Sigmoid colon (tissue), 7 donors: ENCODE measurements around the gene AUTS2. TPM values are rescaled to one million over a fixed set of nuclear protein-coding genes. Genes with fewer than 3 reads are reported as not detected.

ENCODE experiments used
- DNase-seq: peaks from one replicate; pipeline ENCODE4 v3.0.0-alpha.2; 2019
- H3K27ac ChIP-seq, 4 donors: fragments of 200-600 bp; sonication (generic); one replicate each; pipeline ENCODE4 v1.5.1; 2016 to 2019; ENCODE audit warnings: mild to moderate bottlenecking in 1 of 4
- H3K27me3 ChIP-seq, 3 donors: fragments of 200-600 bp; sonication (generic); one replicate each; pipeline ENCODE4 v1.5.1; 2019; ENCODE audit warnings: mild to moderate bottlenecking in 1 of 3
- H3K36me3 ChIP-seq, 4 donors: fragments of 200-600 bp; sonication (generic); one replicate each; pipeline ENCODE4 v1.5.1; 2016 to 2019
- H3K4me1 ChIP-seq, 4 donors: fragments of 200-600 bp; sonication (generic); one replicate each; pipeline ENCODE4 v1.5.1; 2017 to 2019
- H3K4me3 ChIP-seq, 4 donors: fragments of 200-600 bp; sonication (generic); one replicate each; pipeline ENCODE4 v1.5.1; 2017 to 2019; ENCODE audit warnings: mild to moderate bottlenecking in 2 of 4, moderate library complexity in 1 of 4
- H3K9me3 ChIP-seq, 4 donors: fragments of 200-600 bp in 3 of 4; sonication (generic) in 3 of 4; one replicate each; pipeline versions ENCODE4 v1.5.1 to v1.6.1; 2013 to 2019
- EP300 ChIP-seq, 4 donors: sonication (generic); formaldehyde crosslinking; IDR thresholded peaks; one replicate each; pipeline ENCODE4 v1.6.1; 2017; ENCODE audit warnings: antibody characterized with exemption in 4 of 4
- POLR2A ChIP-seq, 2 donors: fragments of 450-650 bp; IDR thresholded peaks; one replicate each; pipeline ENCODE4 v1.6.1; 2016; ENCODE audit warnings: antibody characterized with exemption in 2 of 2, mild to moderate bottlenecking in 2 of 2, moderate library complexity in 2 of 2
- POLR2AphosphoS5 ChIP-seq, 4 donors: sonication (generic); formaldehyde crosslinking; IDR thresholded peaks; one replicate each; pipeline ENCODE4 v1.6.1; 2017; ENCODE audit warnings: antibody characterized with exemption in 4 of 4
- WGBS, 2 donors: extraction: QIAGEN DNeasy Blood & Tissue Kit; methylation state at CpG; one replicate each; pipeline ENCODE4 v1.1.7; 2013; 5-methylcytosine and 5-hydroxymethylcytosine counted together
- intact Hi-C: fragments of 100-400 bp; cut with DNase I; formaldehyde crosslinking; loops from one replicate; pipeline ENCODE4 v1.15.1; 2023
- polyA plus RNA-seq, 3 donors: library from polyadenylated mRNA; stranded (reverse); fragments of 200-250 nt; gene quantifications; one replicate each; pipeline ENCODE4 v1.2.3, GENCODE V29; 2013
- total RNA-seq, 4 donors: library from RNA; depleted of rRNA; stranded (reverse); fragments of >200 nt; gene quantifications; one replicate each; pipeline ENCODE4 v1.1.0, GENCODE V29; 2016
- TF ChIP-seq, protein P1 (sequence below), 4 experiments: fragments of 450-650 bp in 3 of 4; fragments of 200-600 bp in 1 of 4; IDR thresholded peaks; one replicate each; pipeline ENCODE4 v1.5.1; 2016 to 2019; ENCODE audit warnings: antibody characterized with exemption in 4 of 4, mild to moderate bottlenecking in 3 of 4, moderate library complexity in 2 of 4
- donor health status: healthy with polysubstance abuse.
- donor health status: Bipolar disorder and iron deficiency.
- donor health status: healthy.

AUTS2 gene
- total and polyA plus RNA-seq, 7 donors: 3.6 to 55.7 (median 25.5) TPM

DNA sequence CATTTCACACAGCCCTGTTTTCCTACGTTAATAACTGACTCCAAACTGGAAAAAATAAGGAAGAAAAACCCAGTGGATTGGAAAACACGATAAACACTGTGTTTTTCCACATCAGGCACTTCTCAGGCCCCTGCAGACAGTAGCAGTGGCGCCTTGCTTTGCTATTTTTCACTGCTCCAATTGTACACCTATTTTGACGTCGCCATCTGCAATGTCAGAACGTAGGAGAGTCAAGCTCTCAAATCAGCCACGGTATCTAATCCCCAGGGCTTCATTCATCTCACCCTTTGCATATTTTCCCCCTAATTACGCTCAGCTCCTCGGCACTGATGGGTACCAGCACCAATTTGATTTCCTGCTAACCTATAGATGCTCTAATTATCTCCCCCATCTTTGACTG is 1195.5 kb downstream of the AUTS2 start:
- TF ChIP-seq EP300 (IDR thresholded peaks at IDR 0.05) (no peak), POLR2AphosphoS5 (IDR thresholded peaks at IDR 0.05) (no peak), POLR2A (IDR thresholded peaks at IDR 0.05) (no peak)
- TF ChIP-seq, protein P1, sequence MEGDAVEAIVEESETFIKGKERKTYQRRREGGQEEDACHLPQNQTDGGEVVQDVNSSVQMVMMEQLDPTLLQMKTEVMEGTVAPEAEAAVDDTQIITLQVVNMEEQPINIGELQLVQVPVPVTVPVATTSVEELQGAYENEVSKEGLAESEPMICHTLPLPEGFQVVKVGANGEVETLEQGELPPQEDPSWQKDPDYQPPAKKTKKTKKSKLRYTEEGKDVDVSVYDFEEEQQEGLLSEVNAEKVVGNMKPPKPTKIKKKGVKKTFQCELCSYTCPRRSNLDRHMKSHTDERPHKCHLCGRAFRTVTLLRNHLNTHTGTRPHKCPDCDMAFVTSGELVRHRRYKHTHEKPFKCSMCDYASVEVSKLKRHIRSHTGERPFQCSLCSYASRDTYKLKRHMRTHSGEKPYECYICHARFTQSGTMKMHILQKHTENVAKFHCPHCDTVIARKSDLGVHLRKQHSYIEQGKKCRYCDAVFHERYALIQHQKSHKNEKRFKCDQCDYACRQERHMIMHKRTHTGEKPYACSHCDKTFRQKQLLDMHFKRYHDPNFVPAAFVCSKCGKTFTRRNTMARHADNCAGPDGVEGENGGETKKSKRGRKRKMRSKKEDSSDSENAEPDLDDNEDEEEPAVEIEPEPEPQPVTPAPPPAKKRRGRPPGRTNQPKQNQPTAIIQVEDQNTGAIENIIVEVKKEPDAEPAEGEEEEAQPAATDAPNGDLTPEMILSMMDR (IDR thresholded peaks at IDR 0.05): no peak
- 87 to 93% methylated on average over 9 of the region's 9 CpGs for WGBS, 2 donors
- DNase-seq: no peak
- Histone ChIP-seq H3K4me1 (no peaks in the 10 kb centered on the region), H3K27ac (no peak overlapping the region), H3K36me3 (peaks cover 6 to 35% (median 15%) of the 10 kb centered on the region in 4 donors), H3K9me3 (no peaks in the 10 kb centered on the region), H3K27me3 (no peaks in the 10 kb centered on the region), H3K4me3 (no peak overlapping the region)
- intact Hi-C loops: no loop called here

DNA sequence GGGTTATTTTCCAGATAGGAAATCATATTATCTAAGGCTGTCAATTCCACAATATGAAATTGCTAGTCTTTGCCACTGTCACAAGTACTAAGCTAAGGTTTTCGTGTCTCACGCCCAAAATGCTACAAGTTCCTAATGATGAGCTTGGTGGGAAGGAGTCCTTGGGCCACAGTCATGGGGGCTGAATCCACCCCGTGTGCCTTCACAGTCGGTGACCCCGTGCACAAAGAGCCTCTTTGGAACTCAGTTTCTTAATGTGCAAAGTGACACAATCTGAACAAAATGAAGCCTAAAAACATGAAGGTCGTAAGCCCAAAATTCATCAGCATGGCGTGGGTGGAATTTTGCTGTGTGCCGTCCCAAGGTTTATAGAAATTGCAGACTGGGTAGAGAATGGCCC is 1196.7 kb downstream of the AUTS2 start:
- H3K4me3 ChIP-seq: no peak overlapping the region
- intact Hi-C loops: no loop called here
- H3K4me1 ChIP-seq: no peaks in the 10 kb centered on the region
- peaks cover 3 to 9% (median 5%) of the 10 kb centered on the region in 4 donors for H3K9me3 ChIP-seq
- H3K27ac ChIP-seq: no peak overlapping the region
- peaks cover 4 to 23% (median 9%) of the 10 kb centered on the region in 4 donors for H3K36me3 ChIP-seq
- H3K27me3 ChIP-seq: no peaks in the 10 kb centered on the region
- no peak for TF ChIP-seq EP300 (IDR thresholded peaks at IDR 0.05)
- TF ChIP-seq POLR2A (IDR thresholded peaks at IDR 0.05): no peak
- 96 to 97% methylated on average over 8 of the region's 8 CpGs for WGBS, 2 donors
- no peak for DNase-seq

DNA sequence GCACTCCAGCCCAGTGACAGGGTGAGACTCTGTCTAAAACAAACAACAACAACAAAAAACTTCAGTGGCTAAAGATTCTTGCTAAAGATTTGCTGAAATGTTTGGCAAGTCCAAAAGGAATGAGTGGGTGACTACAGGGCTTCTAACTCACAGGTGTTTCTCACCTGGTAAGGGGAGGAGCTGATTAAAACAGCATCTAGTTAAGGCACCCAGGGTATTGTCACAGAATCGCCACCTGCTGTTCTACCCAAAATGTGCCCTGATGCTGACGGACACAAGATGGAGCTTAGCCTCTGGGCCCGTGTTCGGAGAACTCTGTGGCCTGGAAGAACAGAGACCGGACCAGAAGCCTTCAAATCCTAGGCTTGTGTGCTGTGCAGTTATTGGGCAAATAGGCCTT is 1197.7 kb downstream of the AUTS2 start:
- Histone ChIP-seq H3K27me3 (no peaks in the 10 kb centered on the region), H3K27ac (no peak overlapping the region), H3K9me3 (peaks cover 5 to 19% (median 10%) of the 10 kb centered on the region in 4 donors), H3K36me3 (peaks cover 0 to 14% (median 2%) of the 10 kb centered on the region in 4 donors), H3K4me3 (no peak overlapping the region), H3K4me1 (no peaks in the 10 kb centered on the region)
- TF ChIP-seq, protein P1 (IDR thresholded peaks at IDR 0.05): no peak
- no peak for TF ChIP-seq POLR2AphosphoS5 (IDR thresholded peaks at IDR 0.05)
- no peak for TF ChIP-seq EP300 (IDR thresholded peaks at IDR 0.05)
- no peak for TF ChIP-seq POLR2A (IDR thresholded peaks at IDR 0.05)
- 84 to 93% methylated on average over 5 of the region's 5 CpGs for WGBS, 2 donors
- no peak for DNase-seq
- intact Hi-C loops: no loop called here

DNA sequence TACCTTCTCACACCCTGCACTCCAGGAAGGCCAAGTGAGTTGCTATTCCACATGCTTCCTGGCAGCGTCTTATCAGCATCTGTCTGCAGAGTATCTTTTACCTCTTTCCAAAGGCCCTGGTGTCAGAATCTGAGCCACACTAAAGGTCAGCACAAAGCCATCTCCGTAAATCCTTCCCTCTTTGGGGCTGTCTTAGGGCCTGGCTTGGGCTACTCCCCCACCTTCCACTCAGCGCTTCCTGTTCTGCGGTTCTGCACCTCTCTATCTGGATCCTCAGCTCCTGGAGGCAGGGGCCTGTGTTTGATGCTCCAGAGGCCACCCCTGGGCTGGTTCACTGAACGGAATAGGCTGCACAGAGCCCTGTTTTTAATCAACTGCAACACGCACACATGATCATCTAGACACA is 1198.8 kb downstream of the AUTS2 start:
- no peaks in the 10 kb centered on the region for H3K27me3 ChIP-seq
- TF ChIP-seq, protein P1 (IDR thresholded peaks at IDR 0.05): no peak
- TF ChIP-seq POLR2A (IDR thresholded peaks at IDR 0.05) (no peak), EP300 (IDR thresholded peaks at IDR 0.05) (no peak), POLR2AphosphoS5 (IDR thresholded peaks at IDR 0.05) (no peak)
- H3K9me3 ChIP-seq: peaks cover 5 to 23% (median 13%) of the 10 kb centered on the region in 4 donors
- H3K4me3 ChIP-seq: no peak overlapping the region
- no peaks in the 10 kb centered on the region for H3K4me1 ChIP-seq
- DNase-seq: no peak
- no peak overlapping the region for H3K27ac ChIP-seq
- peaks cover 0 to 6% (median 0%) of the 10 kb centered on the region in 4 donors for H3K36me3 ChIP-seq
- intact Hi-C loops: no loop called here
- WGBS, 2 donors: 37 to 53% methylated on average over 6 of the region's 6 CpGs

DNA sequence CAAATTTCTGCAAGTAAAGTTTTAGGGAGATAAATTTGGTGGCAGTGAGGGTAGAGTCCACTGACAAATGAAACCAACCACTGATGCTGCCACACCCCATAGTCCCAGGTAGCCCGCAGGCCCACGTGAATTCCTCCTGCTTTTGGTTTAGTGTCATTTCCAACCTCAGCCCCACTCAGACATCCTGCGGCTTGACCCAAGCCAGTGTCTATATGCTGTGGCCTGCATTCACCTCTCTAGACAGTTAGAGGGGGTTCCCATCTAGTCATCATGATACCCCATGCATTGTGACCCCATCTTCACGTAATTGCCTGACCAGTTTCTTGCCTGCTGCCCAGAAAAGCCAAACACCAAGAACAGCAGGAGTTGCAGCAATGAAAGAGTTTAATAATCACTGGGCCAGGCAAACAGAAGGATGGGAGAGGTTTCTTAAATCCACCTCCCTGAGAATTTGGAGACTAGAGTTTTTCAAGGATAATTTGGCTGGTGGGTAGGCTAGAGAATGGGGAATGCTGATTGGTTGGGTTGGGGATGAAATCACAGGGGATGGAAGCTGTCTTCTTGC is 1201.6 kb downstream of the AUTS2 start:
- TF ChIP-seq POLR2A (IDR thresholded peaks at IDR 0.05): no peak
- 86 to 91% methylated on average over 4 of the region's 4 CpGs for WGBS, 2 donors
- no peak for DNase-seq
- peaks cover 5 to 23% (median 13%) of the 10 kb centered on the region in 4 donors for H3K9me3 ChIP-seq
- H3K4me3 ChIP-seq: no peak overlapping the region
- H3K4me1 ChIP-seq: no peaks in the 10 kb centered on the region
- no peaks in the 10 kb centered on the region for H3K27me3 ChIP-seq
- no peak overlapping the region for H3K27ac ChIP-seq
- intact Hi-C loops: no loop called here
- no peaks in the 10 kb centered on the region for H3K36me3 ChIP-seq

DNA sequence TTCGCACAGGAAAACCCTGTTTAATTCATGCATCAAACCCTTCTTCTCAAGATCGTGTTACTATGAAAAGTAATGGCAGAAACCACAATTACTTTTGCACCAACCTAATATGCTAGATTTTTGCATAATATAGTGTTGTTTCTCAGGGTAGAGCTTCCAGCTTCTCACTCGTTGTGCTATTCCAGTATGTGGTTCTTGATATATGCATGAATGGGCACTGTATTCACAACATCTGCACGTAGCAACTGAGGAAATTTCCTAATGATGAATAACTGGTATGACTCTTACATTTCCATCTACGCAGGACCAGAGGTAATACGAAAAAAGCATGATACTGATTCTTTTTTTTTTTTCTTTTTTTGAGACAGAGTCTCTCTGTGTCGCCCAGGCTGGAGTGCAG is 1207.1 kb downstream of the AUTS2 start:
- 61 to 67% methylated on average over 7 of the region's 7 CpGs for WGBS, 2 donors
- Histone ChIP-seq H3K9me3 (peaks cover 0 to 10% (median 4%) of the 10 kb centered on the region in 4 donors), H3K36me3 (no peaks in the 10 kb centered on the region), H3K27ac (no peak overlapping the region), H3K27me3 (peaks cover 0 to 5% (median 0%) of the 10 kb centered on the region in 3 donors), H3K4me1 (no peaks in the 10 kb centered on the region), H3K4me3 (no peak overlapping the region)
- no peak for DNase-seq
- no peak for TF ChIP-seq POLR2AphosphoS5 (IDR thresholded peaks at IDR 0.05)
- TF ChIP-seq, protein P1 (IDR thresholded peaks at IDR 0.05): no peak
- no peak for TF ChIP-seq POLR2A (IDR thresholded peaks at IDR 0.05)
- no peak for TF ChIP-seq EP300 (IDR thresholded peaks at IDR 0.05)
- intact Hi-C loops: no loop called here
